GM12872 (cell line): ENCODE results near the gene OR2C1.

Experiments used
- TF ChIP-seq, protein P1 (sequence below): IDR thresholded peaks from 3 replicates; pipeline ENCODE4 v1.5.1; 2011; ENCODE audit warnings: low read depth, mild to moderate bottlenecking, low read length, moderate library complexity; ENCODE audit not compliant: insufficient read depth

OR2C1 gene

DNA sequence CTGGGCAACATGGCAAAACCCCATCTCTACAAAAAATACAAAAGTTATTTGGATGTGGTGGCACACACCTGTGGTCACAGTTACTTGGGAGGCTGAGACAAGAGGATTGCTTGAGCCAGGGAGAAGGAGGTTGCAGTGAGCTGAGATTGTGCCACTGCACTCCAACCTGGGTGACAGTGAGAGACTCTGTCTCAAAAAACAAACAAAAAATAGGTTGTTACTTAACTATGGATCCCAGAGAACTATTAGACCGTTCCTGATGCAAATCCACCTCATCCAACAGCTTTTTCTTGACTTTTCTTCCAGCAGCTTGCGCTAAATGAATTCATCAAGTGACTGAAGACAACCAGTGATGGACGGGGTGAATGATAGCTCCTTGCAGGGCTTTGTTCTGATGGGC is at the start of gene OR2C1:
Gene OR2C1 (plus strand): TSS at position 301 of the 400 bp plus-strand sequence. CDS start 52 bp downstream, at position 353.
- TF ChIP-seq, protein P1, sequence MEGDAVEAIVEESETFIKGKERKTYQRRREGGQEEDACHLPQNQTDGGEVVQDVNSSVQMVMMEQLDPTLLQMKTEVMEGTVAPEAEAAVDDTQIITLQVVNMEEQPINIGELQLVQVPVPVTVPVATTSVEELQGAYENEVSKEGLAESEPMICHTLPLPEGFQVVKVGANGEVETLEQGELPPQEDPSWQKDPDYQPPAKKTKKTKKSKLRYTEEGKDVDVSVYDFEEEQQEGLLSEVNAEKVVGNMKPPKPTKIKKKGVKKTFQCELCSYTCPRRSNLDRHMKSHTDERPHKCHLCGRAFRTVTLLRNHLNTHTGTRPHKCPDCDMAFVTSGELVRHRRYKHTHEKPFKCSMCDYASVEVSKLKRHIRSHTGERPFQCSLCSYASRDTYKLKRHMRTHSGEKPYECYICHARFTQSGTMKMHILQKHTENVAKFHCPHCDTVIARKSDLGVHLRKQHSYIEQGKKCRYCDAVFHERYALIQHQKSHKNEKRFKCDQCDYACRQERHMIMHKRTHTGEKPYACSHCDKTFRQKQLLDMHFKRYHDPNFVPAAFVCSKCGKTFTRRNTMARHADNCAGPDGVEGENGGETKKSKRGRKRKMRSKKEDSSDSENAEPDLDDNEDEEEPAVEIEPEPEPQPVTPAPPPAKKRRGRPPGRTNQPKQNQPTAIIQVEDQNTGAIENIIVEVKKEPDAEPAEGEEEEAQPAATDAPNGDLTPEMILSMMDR: no peak

DNA sequence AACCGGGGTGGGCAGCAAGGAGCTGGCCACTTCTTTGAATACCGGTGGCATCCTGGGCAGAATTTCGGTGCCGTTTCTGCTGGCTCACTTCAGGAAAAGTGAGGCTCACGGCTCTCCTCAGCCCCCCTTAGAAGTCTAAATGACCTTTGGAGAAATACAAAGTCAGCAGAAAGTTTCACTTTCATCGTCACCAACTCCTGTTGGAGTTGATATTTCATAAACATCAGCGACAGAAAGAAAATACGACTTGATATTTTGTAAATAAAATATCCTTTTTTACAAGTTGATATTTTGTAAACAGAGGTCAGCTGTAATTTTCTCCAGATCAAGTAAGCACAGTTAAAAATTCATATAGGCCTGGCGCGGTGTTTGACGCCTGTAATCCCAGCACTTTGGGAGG is 49.6 kb upstream of the OR2C1 start:
- TF ChIP-seq, protein P1: no peak

DNA sequence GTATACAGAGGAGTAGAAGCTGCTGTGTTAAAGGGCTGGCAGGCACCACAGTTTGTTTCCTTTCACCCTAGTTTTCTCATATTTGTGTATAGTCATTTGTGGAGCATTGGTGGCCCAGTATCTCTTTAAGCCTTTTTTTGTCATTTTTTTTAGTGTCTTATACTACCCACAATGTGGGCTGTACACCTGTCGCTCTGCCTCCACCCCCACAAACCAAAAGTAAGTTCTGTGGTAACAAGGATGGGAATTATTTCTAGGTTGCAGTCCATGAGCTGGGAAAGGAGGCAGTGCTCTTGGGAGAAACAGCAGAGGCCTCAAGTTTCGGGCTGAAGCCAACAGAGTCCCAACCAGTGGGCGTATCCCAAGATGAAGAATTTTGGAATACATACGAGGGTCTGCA is 44.2 kb upstream of the OR2C1 start:
- TF ChIP-seq, protein P1: no peak

DNA sequence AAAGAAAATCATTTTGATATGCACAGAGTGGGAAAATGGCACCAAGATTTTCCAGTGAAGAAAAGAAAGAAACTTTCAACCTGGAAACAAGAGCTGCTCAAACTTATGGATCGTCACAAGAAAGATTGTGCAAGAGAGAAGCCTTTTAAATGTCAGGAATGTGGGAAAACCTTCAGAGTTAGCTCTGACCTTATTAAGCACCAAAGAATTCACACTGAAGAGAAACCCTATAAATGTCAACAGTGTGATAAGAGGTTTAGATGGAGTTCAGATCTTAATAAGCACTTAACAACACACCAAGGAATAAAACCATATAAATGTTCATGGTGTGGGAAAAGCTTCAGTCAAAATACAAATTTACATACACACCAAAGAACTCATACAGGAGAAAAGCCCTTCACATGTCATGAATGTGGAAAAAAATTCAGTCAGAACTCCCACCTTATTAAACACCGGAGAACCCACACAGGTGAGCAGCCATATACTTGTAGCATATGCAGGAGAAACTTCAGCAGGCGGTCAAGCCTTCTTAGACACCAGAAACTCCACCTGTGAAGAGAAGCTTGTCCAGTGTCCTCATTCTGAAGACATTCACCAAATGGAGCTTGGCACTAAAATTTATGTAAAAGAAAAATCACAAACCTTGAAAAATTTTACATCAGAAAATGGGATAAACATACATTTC is 38.2 kb upstream of the OR2C1 start:
- TF ChIP-seq, protein P1: no peak

DNA sequence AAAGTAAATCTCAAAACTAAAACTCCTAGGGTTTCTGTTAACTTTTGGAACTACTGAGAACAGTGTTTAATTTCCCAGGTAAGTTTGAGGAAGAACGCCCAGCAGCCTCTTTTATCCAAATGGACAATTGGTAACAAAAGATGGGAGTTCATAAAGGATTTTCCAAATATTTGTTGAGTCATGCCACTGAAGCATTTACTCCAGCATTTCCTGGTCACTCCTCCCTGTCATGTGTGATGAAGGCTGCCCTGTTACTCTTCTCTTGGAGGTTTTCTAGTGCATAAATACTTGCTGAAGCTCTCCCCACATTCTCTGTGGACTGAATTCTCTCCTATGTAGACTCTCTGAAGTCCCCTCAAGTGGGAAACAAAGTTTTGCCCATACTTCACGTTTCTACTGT is 33.9 kb upstream of the OR2C1 start:
- TF ChIP-seq, protein P1: no peak

DNA sequence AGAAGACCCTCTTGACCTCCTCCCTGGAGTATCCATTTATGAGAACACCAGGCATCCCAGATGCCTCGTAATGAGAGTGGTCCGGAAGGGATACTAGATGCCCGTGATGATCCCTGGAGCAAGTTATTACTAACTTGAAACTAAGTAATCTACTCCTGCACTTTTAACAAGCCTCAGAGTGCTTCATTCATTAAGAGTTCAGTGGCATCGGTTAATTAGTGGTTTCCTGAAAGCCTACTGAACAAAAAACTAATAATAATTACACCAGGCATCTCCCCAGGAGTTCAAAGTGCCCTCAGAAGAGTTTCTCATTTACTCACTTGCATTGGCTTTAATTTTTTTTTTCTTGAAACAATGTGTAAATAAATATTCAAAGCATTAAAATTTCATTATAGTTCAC is 28.2 kb upstream of the OR2C1 start:
- TF ChIP-seq, protein P1: no peak

DNA sequence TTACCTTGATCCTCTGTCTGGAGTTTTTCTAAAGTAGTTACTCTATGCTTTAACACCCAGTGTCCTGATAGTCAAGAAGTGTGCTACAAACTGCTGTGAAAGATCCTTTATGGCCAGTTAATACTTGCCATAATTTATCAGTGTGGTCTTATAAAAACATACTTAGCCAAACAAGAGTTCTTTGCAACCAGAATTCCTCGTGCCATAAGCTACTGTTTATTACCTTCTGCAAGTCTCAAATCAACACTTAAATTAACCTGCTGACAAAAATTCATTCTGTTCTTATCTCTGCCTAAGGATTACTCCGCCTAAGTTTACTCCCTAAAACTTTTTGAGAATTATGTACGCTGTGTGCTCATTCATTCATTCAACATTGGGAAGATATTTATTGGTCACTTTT is 27.6 kb upstream of the OR2C1 start:
- TF ChIP-seq, protein P1: no peak
